SIG-M5 (cell line): ENCODE results near the gene MAP2K7.
"Not testable (repeated sequence)": the region's sequence is repeated elsewhere in the genome, so short reads cannot be mapped to it uniquely, and the experiment has no call there.

Experiments
- DNase-seq: peaks from one replicate; lab custom pipeline; 2025; lab: John Stamatoyannopoulos, UW

The MAP2K7 gene

GRCh38 chr19:7908078-7908699, 4.5 kb downstream of the MAP2K7 start:
- DNase-seq = no peak

DNA sequence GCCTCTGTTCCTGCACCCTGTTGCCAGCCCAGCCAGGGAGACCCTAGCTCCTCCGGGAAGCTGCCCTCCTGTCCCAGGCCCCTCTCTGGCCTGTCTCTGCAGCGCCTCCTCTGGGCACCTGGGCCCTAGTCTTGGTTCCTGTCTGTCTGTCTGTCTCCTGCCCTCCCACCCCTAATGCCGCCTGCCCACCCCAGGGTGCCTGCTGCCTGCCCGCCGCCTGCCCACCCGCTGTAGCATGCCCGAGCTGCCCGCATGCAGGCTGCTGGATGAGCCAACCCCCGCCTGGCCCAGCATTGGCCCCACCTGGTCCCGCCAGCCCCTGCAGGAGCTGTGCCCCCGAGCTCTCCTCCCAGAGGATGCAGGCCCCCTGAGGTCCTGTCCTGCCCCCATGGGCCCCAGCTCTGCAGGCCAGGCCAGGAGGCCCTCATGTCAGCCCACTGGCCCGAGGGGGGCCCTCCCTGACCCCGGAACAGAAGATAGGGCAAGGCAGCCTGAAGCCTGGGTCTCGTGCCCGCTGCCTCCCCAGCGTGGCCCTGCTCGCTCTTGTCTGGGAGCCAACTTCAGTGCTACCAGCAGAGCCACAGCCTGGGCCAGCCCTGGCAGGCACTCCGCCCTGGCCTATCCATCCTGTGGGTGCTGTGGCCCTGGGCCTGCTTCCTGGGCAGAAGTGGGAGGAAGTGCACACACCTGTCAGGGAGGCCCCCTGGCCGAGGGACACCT, 5.2 kb downstream of the MAP2K7 start:
- DNase-seq = no peak

DNA sequence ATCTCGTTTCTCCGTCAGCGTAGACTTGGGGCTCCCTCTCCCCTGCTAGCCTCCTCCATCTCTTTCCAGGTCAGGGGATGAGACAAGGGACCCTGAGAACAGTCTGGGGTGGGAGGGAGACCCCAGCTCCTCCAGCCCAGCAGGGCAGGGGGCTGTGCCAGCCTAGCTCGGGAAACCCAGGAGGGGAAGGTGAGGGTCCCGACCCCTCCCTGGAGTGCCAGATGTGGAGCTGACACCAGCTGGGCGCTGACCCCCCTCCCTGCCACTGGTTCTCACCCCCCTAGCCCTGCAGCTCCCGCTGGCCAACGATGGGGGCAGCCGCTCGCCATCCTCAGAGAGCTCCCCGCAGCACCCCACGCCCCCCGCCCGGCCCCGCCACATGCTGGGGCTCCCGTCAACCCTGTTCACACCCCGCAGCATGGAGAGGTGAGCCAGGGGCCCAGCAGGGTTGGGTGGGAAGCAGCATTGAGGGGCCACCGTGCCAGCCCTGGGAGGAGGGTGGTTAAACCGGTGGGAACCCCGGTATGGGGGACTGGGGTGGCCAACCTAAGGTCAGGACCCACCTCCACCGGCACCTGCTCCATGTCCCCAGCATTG, 5.9 kb downstream of the MAP2K7 start:
- DNase-seq = no peak

GRCh38 chr19:7910321-7911161, 6.9 kb downstream of the MAP2K7 start:
- DNase-seq = no peak

- no peak for DNase-seq
Observed at GRCh38 chr19:7911508-7912143, 7.9 kb downstream of the MAP2K7 start.

GRCh38 chr19:7912144-7912696, 8.5 kb downstream of the MAP2K7 start:
- no peak for DNase-seq

DNA sequence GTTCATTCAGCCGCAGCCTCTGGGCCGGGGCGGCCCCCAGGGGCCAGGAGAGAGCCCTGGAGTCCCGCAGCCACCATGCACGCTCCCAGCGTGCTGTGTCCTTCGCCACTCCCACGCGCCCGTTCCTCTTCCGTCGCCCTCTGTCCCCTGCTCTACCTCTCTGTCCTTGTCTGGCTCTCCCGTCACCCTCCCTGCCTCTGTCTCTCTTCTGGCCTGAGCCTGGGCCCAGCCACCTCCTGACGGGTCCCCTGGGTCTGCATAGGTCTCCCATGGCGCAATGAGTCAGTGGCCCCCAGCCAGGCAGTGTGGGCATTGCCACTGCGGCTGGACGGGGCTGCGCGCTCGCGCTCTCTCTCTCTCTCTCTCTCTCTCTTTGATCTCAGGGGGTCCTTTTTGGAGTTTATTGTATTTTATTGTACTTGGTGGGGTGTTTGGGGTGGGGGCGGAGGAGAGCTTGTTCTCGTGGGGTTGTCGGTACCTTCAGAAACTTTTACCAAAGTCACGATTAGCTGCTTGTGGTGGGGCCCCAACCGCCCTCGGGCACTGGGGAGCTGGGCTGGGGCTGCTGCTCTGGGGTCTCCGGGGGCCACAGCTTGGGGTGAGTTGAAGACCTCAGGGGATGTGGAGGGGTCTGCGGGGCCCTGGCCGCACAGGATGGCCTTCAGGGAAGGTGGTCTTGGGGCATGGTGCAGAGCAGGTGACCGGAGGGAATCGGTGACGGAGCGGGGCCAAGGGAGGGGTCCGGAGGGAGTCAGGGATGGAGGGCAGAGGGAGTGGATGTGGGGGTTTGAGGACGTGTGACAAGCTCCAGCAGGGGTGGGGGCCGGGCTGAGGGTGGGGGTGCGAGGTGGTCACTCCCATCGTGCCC, 9.3 kb downstream of the MAP2K7 start:
- DNase-seq = no peak

DNA sequence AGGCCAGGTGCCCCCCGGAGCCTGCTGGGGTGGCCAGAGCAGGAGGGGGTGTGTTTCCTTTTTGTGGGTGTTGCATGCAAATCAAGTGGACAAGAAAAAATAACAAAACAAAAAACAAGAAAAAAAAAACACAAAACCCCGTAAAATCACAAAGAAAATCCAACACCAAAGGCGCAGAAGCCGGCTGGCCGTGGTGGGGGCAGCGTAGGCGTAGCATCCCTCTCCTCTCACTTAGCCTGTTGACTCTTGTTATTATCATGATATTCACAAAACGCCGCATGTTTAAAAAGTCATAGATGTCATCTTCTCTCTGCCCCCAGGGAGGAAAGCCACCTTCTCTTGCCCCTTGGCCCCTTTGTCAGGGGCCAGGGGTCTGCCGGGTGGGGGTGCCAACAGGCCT, 10.0 kb downstream of the MAP2K7 start:
- no peak for DNase-seq

- no peak for DNase-seq
Observed at GRCh38 chr19:7914099-7914498, 10.4 kb downstream of the MAP2K7 start.

DNA sequence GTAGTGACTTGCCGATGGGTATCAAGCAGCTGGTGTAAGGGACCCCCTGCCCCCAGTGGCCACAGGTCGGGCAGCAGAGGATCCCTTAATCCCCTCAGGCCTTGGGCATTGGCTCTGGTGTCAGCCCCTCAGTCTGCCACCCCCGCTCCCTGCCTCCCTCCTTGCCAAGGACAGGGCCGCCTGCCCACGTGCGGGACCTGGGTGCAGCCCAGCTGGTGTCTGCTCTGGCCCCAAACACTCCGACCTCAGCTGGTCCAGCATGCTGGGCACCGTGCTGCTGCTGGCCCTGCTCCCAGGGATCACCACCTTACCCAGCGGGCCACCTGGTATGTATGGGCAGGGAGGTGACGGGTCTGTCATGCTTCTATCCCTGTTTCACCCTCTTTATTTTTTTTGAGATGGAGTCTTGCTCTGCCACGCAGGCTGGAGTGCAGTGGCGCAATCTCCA, 10.9 kb downstream of the MAP2K7 start, which contains the start of gene TGFBR3L:
Gene TGFBR3L, plus strand, starts transcription at position 233 of the 448 bp plus-strand sequence.
- DNase-seq = no peak

GRCh38 chr19:7915250-7916102, 11.8 kb downstream of the MAP2K7 start:
- no peak for DNase-seq

GRCh38 chr19:7916103-7916954, 12.7 kb downstream of the MAP2K7 start:
- DNase-seq = no peak

GRCh38 chr19:7916955-7917266, 13.2 kb downstream of the MAP2K7 start:
- DNase-seq = no peak

DNA sequence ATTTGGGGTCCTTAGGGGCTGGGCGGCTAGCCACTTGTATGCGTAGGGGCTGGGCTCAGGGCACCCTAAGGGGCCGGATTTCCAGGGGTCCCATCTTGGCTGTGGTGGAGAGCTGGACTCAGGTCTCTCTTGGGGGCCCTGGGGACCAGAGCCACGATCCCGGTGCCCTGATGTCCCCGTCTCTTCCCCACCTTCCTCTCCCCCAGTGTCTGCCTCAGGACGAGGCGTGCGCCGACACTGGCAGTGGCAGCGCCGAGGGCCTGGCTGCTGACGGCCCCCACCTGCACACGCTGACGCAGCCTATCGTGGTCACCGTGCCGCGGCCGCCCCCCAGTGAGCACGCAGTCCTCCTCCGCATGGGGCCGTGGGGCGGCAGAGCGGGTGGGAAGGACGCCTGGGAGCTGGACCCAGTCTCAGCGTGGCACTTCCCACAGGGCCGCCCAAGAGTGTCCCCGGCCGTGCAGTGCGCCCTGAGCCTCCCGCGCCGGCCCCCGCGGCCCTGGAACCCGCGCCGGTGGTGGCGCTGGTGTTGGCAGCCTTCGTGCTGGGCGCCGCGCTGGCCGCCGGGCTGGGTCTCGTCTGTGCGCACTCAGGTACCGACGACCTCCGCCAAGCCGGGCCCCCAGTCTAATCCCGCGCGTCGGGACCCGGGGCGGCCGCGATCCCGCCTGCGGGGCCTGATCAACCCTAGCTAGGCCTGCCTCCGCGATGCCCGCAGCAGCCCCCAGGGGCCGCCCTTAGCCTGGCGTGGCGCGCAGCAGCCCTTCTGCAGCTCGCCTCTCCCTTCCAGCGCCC, 13.8 kb downstream of the MAP2K7 start:
- no peak for DNase-seq

DNA sequence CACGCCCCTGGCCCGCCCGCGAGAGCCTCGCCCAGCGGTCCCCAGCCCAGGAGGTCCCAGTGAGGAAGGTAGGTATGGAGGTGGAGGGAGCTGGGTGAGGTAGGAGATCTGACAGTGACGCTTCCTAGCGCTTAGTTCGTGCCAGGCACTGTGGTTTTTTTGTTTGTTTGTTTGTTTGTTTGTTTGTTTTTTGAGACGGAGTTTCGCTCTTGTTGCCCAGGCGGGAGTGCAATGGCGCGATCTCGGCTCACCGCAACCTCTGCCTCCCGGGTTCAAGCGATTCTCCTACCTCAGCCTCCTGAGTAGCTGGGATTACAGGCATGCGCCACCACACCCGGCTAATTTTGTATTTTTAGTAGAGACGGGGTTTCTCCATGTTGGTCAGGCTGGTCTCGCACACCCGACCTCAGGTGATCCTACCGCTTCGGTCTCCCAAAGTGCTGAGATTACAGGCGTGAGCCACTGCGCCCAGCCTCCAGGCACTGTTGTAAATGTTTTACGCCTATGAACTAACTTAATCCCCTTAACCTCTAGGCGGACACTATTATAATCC, 14.5 kb downstream of the MAP2K7 start:
- DNase-seq = not testable (repeated sequence)

- DNase-seq = no peak
Observed at GRCh38 chr19:7918615-7919421, 15.1 kb downstream of the MAP2K7 start.
